DND-41 (cell line): ENCODE measurements around the gene TEDC1.

Experiments
- EZH2 ChIP-seq: IDR thresholded peaks from 3 replicates; pipeline ENCODE4 v1.6.1; 2012; ENCODE audit warnings: borderline replicate concordance, low read depth, mild to moderate bottlenecking, moderate library complexity, low read length, inconsistent platforms; ENCODE audit not compliant: severe bottlenecking
- TF ChIP-seq, protein P1 (sequence below): IDR thresholded peaks from 2 replicates; pipeline ENCODE4 v1.5.1; 2012; ENCODE audit warnings: borderline replicate concordance, low read length, moderate library complexity, mild to moderate bottlenecking; ENCODE audit not compliant: poor library complexity, severe bottlenecking; ENCODE audit errors: extremely low read depth

DNA sequence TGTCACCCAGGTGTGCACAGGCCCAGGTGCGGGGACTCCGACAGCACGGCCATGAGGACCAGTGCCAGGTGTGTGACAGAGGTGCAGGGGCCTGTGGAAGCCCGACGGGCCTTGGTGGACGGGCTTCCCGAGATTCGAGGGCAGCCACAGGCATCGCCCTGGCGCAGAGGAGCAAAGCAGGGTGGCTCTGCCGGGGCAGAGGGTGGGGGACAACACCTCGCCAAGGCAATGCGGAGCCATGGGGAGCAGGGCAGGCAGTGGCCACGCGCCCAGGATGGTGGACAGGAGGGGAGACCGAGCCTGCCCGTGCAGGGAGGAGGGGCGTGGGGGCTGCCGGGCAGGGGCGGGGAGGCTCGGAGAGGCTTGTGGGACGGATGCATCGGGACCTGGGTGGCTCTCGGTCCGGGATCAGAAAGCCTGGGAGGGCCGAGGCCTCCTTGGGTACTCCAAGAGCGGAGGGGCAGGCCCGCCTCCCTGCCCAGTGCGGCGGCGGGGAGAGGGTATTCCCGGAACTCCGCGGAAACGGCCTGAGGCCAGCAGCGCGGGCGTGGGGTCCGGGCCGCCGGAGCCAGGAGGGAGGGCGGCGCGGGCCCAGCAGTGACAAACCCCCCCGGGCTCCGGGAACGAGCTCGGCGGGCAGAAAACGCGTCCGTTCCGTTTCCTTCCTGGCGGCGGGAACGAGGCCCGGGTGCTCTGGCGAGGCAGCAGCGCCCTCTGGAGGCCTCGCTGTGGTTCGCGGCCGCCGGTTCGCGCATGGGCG lies 37.0 kb downstream of the TEDC1 start:
- TF ChIP-seq, protein P1, sequence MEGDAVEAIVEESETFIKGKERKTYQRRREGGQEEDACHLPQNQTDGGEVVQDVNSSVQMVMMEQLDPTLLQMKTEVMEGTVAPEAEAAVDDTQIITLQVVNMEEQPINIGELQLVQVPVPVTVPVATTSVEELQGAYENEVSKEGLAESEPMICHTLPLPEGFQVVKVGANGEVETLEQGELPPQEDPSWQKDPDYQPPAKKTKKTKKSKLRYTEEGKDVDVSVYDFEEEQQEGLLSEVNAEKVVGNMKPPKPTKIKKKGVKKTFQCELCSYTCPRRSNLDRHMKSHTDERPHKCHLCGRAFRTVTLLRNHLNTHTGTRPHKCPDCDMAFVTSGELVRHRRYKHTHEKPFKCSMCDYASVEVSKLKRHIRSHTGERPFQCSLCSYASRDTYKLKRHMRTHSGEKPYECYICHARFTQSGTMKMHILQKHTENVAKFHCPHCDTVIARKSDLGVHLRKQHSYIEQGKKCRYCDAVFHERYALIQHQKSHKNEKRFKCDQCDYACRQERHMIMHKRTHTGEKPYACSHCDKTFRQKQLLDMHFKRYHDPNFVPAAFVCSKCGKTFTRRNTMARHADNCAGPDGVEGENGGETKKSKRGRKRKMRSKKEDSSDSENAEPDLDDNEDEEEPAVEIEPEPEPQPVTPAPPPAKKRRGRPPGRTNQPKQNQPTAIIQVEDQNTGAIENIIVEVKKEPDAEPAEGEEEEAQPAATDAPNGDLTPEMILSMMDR, result peak; percentile 76
- TF ChIP-seq EZH2, result no peak
